CD8-positive, alpha-beta memory T cell (primary cell): Measurements from ENCODE around the gene TMEM132C. TPM values are rescaled to one million over a fixed set of nuclear protein-coding genes. Genes with fewer than 3 reads are reported as not detected.

Source experiments
- CTCF ChIA-PET: fragments of 350-600 bp; sonication (Branson Sonifier 250); formaldehyde crosslinking; loops from one replicate; lab custom pipeline; 2021; ENCODE audit warnings: antibody characterized with exemption; lab: Charles Lee
- POLR2A ChIA-PET: fragments of 350-600 bp; sonication (Branson Sonifier 250); formaldehyde crosslinking; loops from one replicate; lab custom pipeline; 2021; ENCODE audit warnings: antibody characterized with exemption; lab: Charles Lee
- DNase-seq, 5 donors: peaks; one replicate each; pipeline versions ENCODE4 v3.0.0 to v3.0.0-alpha.2; 2020 to 2022; ENCODE audit warnings: mixed read lengths in 1 of 5
- H3K27ac ChIP-seq: one replicate; pipeline ENCODE4 v1.7.0; 2013; ENCODE audit warnings: low read depth, mild to moderate bottlenecking, low read length, moderate library complexity
- H3K27me3 ChIP-seq: 2 replicates; pipeline ENCODE4 v1.7.0; 2013; ENCODE audit warnings: low read length, mild to moderate bottlenecking; ENCODE audit not compliant: insufficient read depth, poor library complexity, severe bottlenecking
- H3K36me3 ChIP-seq: 2 replicates; pipeline ENCODE4 v1.7.0; 2013; ENCODE audit warnings: mild to moderate bottlenecking, low read length, moderate library complexity; ENCODE audit not compliant: insufficient read depth
- H3K4me1 ChIP-seq: 2 replicates; pipeline ENCODE4 v1.7.0; 2013; ENCODE audit warnings: mild to moderate bottlenecking, low read length, moderate library complexity; ENCODE audit not compliant: insufficient read depth
- H3K4me3 ChIP-seq: 2 replicates; pipeline ENCODE4 v1.7.0; 2013; ENCODE audit warnings: mild to moderate bottlenecking, low read length
- H3K9me3 ChIP-seq: 2 replicates; pipeline ENCODE4 v1.7.0; 2013; ENCODE audit warnings: mild to moderate bottlenecking, low read length
- H3K27ac Mint-ChIP-seq, 8 donors: one replicate each; pipeline ENCODE4 v1.8.0; 2020 to 2021; ENCODE audit warnings: mixed read lengths in 8 of 8, mild to moderate bottlenecking in 6 of 8, inconsistent platforms in 3 of 8, moderate library complexity in 3 of 8
- H3K27me3 Mint-ChIP-seq, 2 donors: one replicate each; pipeline ENCODE4 v1.8.0; 2020 to 2021; ENCODE audit warnings: mixed read lengths in 2 of 2, mild to moderate bottlenecking in 1 of 2, moderate library complexity in 1 of 2
- H3K36me3 Mint-ChIP-seq, 3 donors: one replicate each; pipeline ENCODE4 v1.8.0; 2020 to 2021; ENCODE audit warnings: mixed read lengths in 3 of 3, inconsistent platforms in 1 of 3, mild to moderate bottlenecking in 1 of 3
- H3K4me1 Mint-ChIP-seq, 3 donors: one replicate each; pipeline ENCODE4 v1.8.0; 2020 to 2021; ENCODE audit warnings: mixed read lengths in 3 of 3, inconsistent platforms in 1 of 3, mild to moderate bottlenecking in 1 of 3
- H3K4me3 Mint-ChIP-seq, 7 donors: one replicate each; pipeline ENCODE4 v1.8.0; 2020 to 2021; ENCODE audit warnings: mixed read lengths in 7 of 7, mild to moderate bottlenecking in 6 of 7, moderate library complexity in 4 of 7, inconsistent platforms in 2 of 7
- H3K9me3 Mint-ChIP-seq, 5 donors: one replicate each; pipeline ENCODE4 v1.8.0; 2020 to 2022; ENCODE audit warnings: mixed read lengths in 5 of 5, mild to moderate bottlenecking in 3 of 5, moderate library complexity in 2 of 5, inconsistent platforms in 1 of 5
- polyA plus RNA-seq: library from polyadenylated mRNA; unstranded; fragments of 300-500 nt; fragmentation: Illumina TruSeq; gene quantifications from one replicate; pipeline ENCODE4 v1.2.3, GENCODE V29; 2021
- total RNA-seq, 2 experiments: library from RNA; stranded (reverse); gene quantifications; one replicate each; pipeline ENCODE4 v1.2.3, GENCODE V29; 2021

TMEM132C gene
- total and polyA plus RNA-seq, 3 experiments from 2014 or later = not detected

- H3K9me3 Mint-ChIP-seq = no peaks in the 10 kb centered on the region
- ChIA-PET POLR2A (no interaction called here), CTCF (no interaction called here)
- H3K36me3 Mint-ChIP-seq = peaks cover 0 to 1% (median 0%) of the 10 kb centered on the region in 3 donors
- no peak overlapping the region for H3K4me3 ChIP-seq
- no peaks in the 10 kb centered on the region for H3K9me3 ChIP-seq
- H3K4me1 ChIP-seq = no peaks in the 10 kb centered on the region
- no peak overlapping the region for H3K27ac ChIP-seq
- peaks cover 14 to 20% of the 10 kb centered on the region in 2 donors for H3K27me3 Mint-ChIP-seq
- H3K4me1 Mint-ChIP-seq = peaks cover 3 to 10% (median 4%) of the 10 kb centered on the region in 3 donors
- no peak overlapping the region for H3K27ac Mint-ChIP-seq
- no peak for DNase-seq
- no peaks in the 10 kb centered on the region for H3K36me3 ChIP-seq
- H3K4me3 Mint-ChIP-seq = no peak overlapping the region
- H3K27me3 ChIP-seq = peaks cover 4% of the 10 kb centered on the region
Measured at GRCh38 chr12:128365032-128365431, 98.1 kb downstream of the TMEM132C start.

GRCh38 chr12:128365651-128366231 lies 98.8 kb downstream of the TMEM132C start:
- peak overlapping the region in 5 of 7 donors; percentile 48 to 71 (median 69) for H3K4me3 Mint-ChIP-seq
- Histone ChIP-seq H3K27me3 (peaks cover 4% of the 10 kb centered on the region), H3K9me3 (no peaks in the 10 kb centered on the region), H3K4me3 (no peak overlapping the region), H3K36me3 (no peaks in the 10 kb centered on the region), H3K4me1 (no peaks in the 10 kb centered on the region), H3K27ac (no peak overlapping the region)
- peak overlapping the region in 1 of 8 donors; percentile 60 for H3K27ac Mint-ChIP-seq
- peaks cover 12 to 20% of the 10 kb centered on the region in 2 donors for H3K27me3 Mint-ChIP-seq
- peaks cover 3 to 10% (median 4%) of the 10 kb centered on the region in 3 donors for H3K4me1 Mint-ChIP-seq
- peaks cover 0 to 1% (median 0%) of the 10 kb centered on the region in 3 donors for H3K36me3 Mint-ChIP-seq
- no peak for DNase-seq
- no peaks in the 10 kb centered on the region for H3K9me3 Mint-ChIP-seq
- ChIA-PET CTCF (no interaction called here), POLR2A (no interaction called here)

GRCh38 chr12:128367961-128368360 lies 101.0 kb downstream of the TMEM132C start:
- Histone ChIP-seq H3K27ac (no peak overlapping the region), H3K4me3 (no peak overlapping the region), H3K4me1 (no peaks in the 10 kb centered on the region), H3K9me3 (no peaks in the 10 kb centered on the region), H3K36me3 (no peaks in the 10 kb centered on the region), H3K27me3 (peaks cover 4% of the 10 kb centered on the region)
- ChIA-PET CTCF (no interaction called here), POLR2A (no interaction called here)
- peaks cover 0 to 1% (median 0%) of the 10 kb centered on the region in 3 donors for H3K36me3 Mint-ChIP-seq
- H3K27ac Mint-ChIP-seq = peak overlapping the region in 1 of 8 donors; percentile 23
- peaks cover 0 to 1% (median 0%) of the 10 kb centered on the region in 5 donors for H3K9me3 Mint-ChIP-seq
- no peak for DNase-seq
- H3K27me3 Mint-ChIP-seq = peaks cover 8 to 20% of the 10 kb centered on the region in 2 donors
- H3K4me1 Mint-ChIP-seq = peaks cover 3 to 10% (median 4%) of the 10 kb centered on the region in 3 donors
- no peak overlapping the region for H3K4me3 Mint-ChIP-seq

- Mint-ChIP-seq H3K4me3 (no peak overlapping the region), H3K4me1 (no peaks in the 10 kb centered on the region), H3K27me3 (peaks cover 0 to 3% of the 10 kb centered on the region in 2 donors), H3K9me3 (peaks cover 0 to 4% (median 0%) of the 10 kb centered on the region in 5 donors), H3K36me3 (no peaks in the 10 kb centered on the region), H3K27ac (no peak overlapping the region)
- no peak overlapping the region for H3K4me3 ChIP-seq
- no peaks in the 10 kb centered on the region for H3K36me3 ChIP-seq
- no peak overlapping the region for H3K27ac ChIP-seq
- DNase-seq = no peak
- no peaks in the 10 kb centered on the region for H3K27me3 ChIP-seq
- ChIA-PET CTCF (no interaction called here), POLR2A (no interaction called here)
- H3K9me3 ChIP-seq = no peaks in the 10 kb centered on the region
- H3K4me1 ChIP-seq = no peaks in the 10 kb centered on the region
Measured at GRCh38 chr12:128381541-128381940, 114.6 kb downstream of the TMEM132C start.

- Mint-ChIP-seq H3K27me3 (peaks cover 0 to 3% of the 10 kb centered on the region in 2 donors), H3K36me3 (no peaks in the 10 kb centered on the region), H3K4me3 (no peak overlapping the region), H3K4me1 (no peaks in the 10 kb centered on the region), H3K27ac (no peak overlapping the region), H3K9me3 (peaks cover 0 to 4% (median 0%) of the 10 kb centered on the region in 5 donors)
- no peaks in the 10 kb centered on the region for H3K9me3 ChIP-seq
- ChIA-PET CTCF (no interaction called here), POLR2A (no interaction called here)
- no peaks in the 10 kb centered on the region for H3K4me1 ChIP-seq
- DNase-seq = no peak
- H3K4me3 ChIP-seq = no peak overlapping the region
- no peak overlapping the region for H3K27ac ChIP-seq
- H3K36me3 ChIP-seq = no peaks in the 10 kb centered on the region
- no peaks in the 10 kb centered on the region for H3K27me3 ChIP-seq
Measured at GRCh38 chr12:128381946-128382345, 115.0 kb downstream of the TMEM132C start.

GRCh38 chr12:128382946-128383345 lies 116.0 kb downstream of the TMEM132C start:
- Histone ChIP-seq H3K27me3 (no peaks in the 10 kb centered on the region), H3K9me3 (no peaks in the 10 kb centered on the region), H3K36me3 (no peaks in the 10 kb centered on the region), H3K4me3 (no peak overlapping the region), H3K4me1 (no peaks in the 10 kb centered on the region), H3K27ac (no peak overlapping the region)
- H3K4me1 Mint-ChIP-seq = peaks cover 0 to 2% (median 0%) of the 10 kb centered on the region in 3 donors
- peaks cover 0 to 3% of the 10 kb centered on the region in 2 donors for H3K27me3 Mint-ChIP-seq
- H3K4me3 Mint-ChIP-seq = no peak overlapping the region
- DNase-seq = no peak
- ChIA-PET POLR2A (no interaction called here), CTCF (no interaction called here)
- peaks cover 0 to 3% (median 0%) of the 10 kb centered on the region in 5 donors for H3K9me3 Mint-ChIP-seq
- H3K27ac Mint-ChIP-seq = no peak overlapping the region
- H3K36me3 Mint-ChIP-seq = no peaks in the 10 kb centered on the region

GRCh38 chr12:128383357-128383937 lies 116.5 kb downstream of the TMEM132C start:
- Histone ChIP-seq H3K4me3 (no peak overlapping the region), H3K4me1 (no peaks in the 10 kb centered on the region), H3K27me3 (no peaks in the 10 kb centered on the region), H3K36me3 (no peaks in the 10 kb centered on the region), H3K27ac (no peak overlapping the region), H3K9me3 (no peaks in the 10 kb centered on the region)
- Mint-ChIP-seq H3K27ac (no peak overlapping the region), H3K27me3 (peaks cover 0 to 3% of the 10 kb centered on the region in 2 donors), H3K4me3 (no peak overlapping the region), H3K9me3 (peaks cover 0 to 3% (median 0%) of the 10 kb centered on the region in 5 donors), H3K36me3 (no peaks in the 10 kb centered on the region), H3K4me1 (peaks cover 0 to 7% (median 3%) of the 10 kb centered on the region in 3 donors)
- ChIA-PET CTCF (no interaction called here), POLR2A (no interaction called here)
- no peak for DNase-seq

GRCh38 chr12:128385736-128386135 lies 118.8 kb downstream of the TMEM132C start:
- peaks cover 0 to 16% (median 12%) of the 10 kb centered on the region in 3 donors for H3K4me1 Mint-ChIP-seq
- ChIA-PET CTCF (no interaction called here), POLR2A (no interaction called here)
- no peaks in the 10 kb centered on the region for H3K4me1 ChIP-seq
- no peaks in the 10 kb centered on the region for H3K36me3 Mint-ChIP-seq
- no peaks in the 10 kb centered on the region for H3K36me3 ChIP-seq
- no peaks in the 10 kb centered on the region for H3K27me3 ChIP-seq
- peaks cover 0 to 3% (median 0%) of the 10 kb centered on the region in 5 donors for H3K9me3 Mint-ChIP-seq
- H3K9me3 ChIP-seq = no peaks in the 10 kb centered on the region
- no peak overlapping the region for H3K4me3 Mint-ChIP-seq
- no peak overlapping the region for H3K27ac ChIP-seq
- H3K4me3 ChIP-seq = no peak overlapping the region
- no peaks in the 10 kb centered on the region for H3K27me3 Mint-ChIP-seq
- no peak for DNase-seq
- H3K27ac Mint-ChIP-seq = peak overlapping the region in 1 of 8 donors; percentile 42
